Epithelial cell of proximal tubule (primary cell): ENCODE measurements around the gene GPR32. TPM values are rescaled to one million over a fixed set of nuclear protein-coding genes. Genes with fewer than 3 reads are reported as not detected.
"Not testable (repeated sequence)": the region's sequence is repeated elsewhere in the genome, so short reads cannot be mapped to it uniquely, and the experiment has no call there.

Experiments
- DNase-seq: peaks from one replicate; pipeline ENCODE4 v3.0.0-alpha.2; 2011; ENCODE audit warnings: low read depth
- H3K4me3 ChIP-seq: 2 replicates; pipeline ENCODE4 v1.5.1; 2011; ENCODE audit warnings: low read depth, mild to moderate bottlenecking, low read length
- CTCF ChIP-seq: conservative IDR thresholded peaks from 2 replicates; pipeline ENCODE4 v1.5.1; 2012; ENCODE audit warnings: low read depth, mild to moderate bottlenecking, low read length
- total RNA-seq: library from RNA; depleted of rRNA; stranded (reverse); fragments of >200 nt; gene quantifications from 2 replicates; pipeline ENCODE4 v1.2.3, GENCODE V29; 2015

The GPR32 gene
- total RNA-seq, 1 donor from 2014 or later = not detected

- DNase-seq = no peak
- TF ChIP-seq CTCF = no peak
Observed at GRCh38 chr19:50736338-50736737, 33.9 kb upstream of the GPR32 start.

GRCh38 chr19:50739132-50739913 is 30.9 kb upstream of the GPR32 start:
- no peak overlapping the region for H3K4me3 ChIP-seq
- DNase-seq = no peak
- no peak for TF ChIP-seq CTCF

More at GRCh38 chr19:50736338-50736737, 33.9 kb upstream of the GPR32 start:
- no peak overlapping the region for H3K4me3 ChIP-seq

GRCh38 chr19:50739914-50740426 is 30.3 kb upstream of the GPR32 start:
- DNase-seq = no peak
- H3K4me3 ChIP-seq = no peak overlapping the region
- no peak for TF ChIP-seq CTCF

GRCh38 chr19:50741179-50741933 is 28.9 kb upstream of the GPR32 start:
- H3K4me3 ChIP-seq = no peak overlapping the region
- DNase-seq = no peak
- no peak for TF ChIP-seq CTCF

- no peak for TF ChIP-seq CTCF
- DNase-seq = no peak
- no peak overlapping the region for H3K4me3 ChIP-seq
Observed at GRCh38 chr19:50743537-50743936, 26.7 kb upstream of the GPR32 start.

GRCh38 chr19:50745221-50745620 is 25.0 kb upstream of the GPR32 start:
- TF ChIP-seq CTCF = no peak
- no peak for DNase-seq

GRCh38 chr19:50747141-50747540 is 23.1 kb upstream of the GPR32 start:
- DNase-seq, H3K4me3 ChIP-seq: not testable (repeated sequence)

More at GRCh38 chr19:50745221-50745620, 25.0 kb upstream of the GPR32 start:
- no peak overlapping the region for H3K4me3 ChIP-seq
